K562 (cell line): Measurements from ENCODE around the gene AMDHD2. TPM values are rescaled to one million over a fixed set of nuclear protein-coding genes. Genes with fewer than 3 reads are reported as not detected.

ENCODE experiments used
- KAT7 ChIP-seq: sonication (generic); formaldehyde crosslinking; IDR thresholded peaks from 2 replicates; pipeline ENCODE4 v1.8.0; 2022; ENCODE audit warnings: missing genetic modification reagents, mild to moderate bottlenecking, borderline replicate concordance
- KDM4B ChIP-seq, 2 experiments: fragments of 450-650 bp in 1 of 2; sonication (generic) in 1 of 2; IDR thresholded peaks; 2 replicates each; pipeline ENCODE4 v1.6.1; 2016 to 2017; ENCODE audit warnings: borderline replicate concordance in 2 of 2, antibody characterized with exemption in 1 of 2, low read depth in 1 of 2, mild to moderate bottlenecking in 1 of 2
- MGA ChIP-seq: fragments of 450-650 bp; IDR thresholded peaks from 2 replicates; pipeline ENCODE4 v1.6.1; 2016; ENCODE audit warnings: mild to moderate bottlenecking, moderate library complexity
- MLLT1 ChIP-seq, 2 experiments: fragments of 450-650 bp; IDR thresholded peaks; 2 replicates each; pipeline ENCODE4 v1.6.1; 2016
- RBM39 ChIP-seq: fragments of 200-400 bp; formaldehyde crosslinking; optimal IDR thresholded peaks from 2 replicates; pipeline ENCODE3; 2018; ENCODE audit warnings: low read depth, low read length
- polyA plus RNA-seq, 8 experiments: library from polyadenylated mRNA; depleted of rRNA in 4 of 8; stranded (reverse) in 5 of 8; unstranded in 3 of 8; fragments of >200 nt; fragmentation: Nextera tagmentation in 2 of 8; fragmentation: Illumina TruSeq in 1 of 8; extraction: Ambion mirVana in 2 of 8; extraction: Trizol in 1 of 8; gene quantifications; 2 replicates each; pipeline versions ENCODE4 v1.2.1 to v1.2.3, GENCODE V29; 2011 to 2014; ENCODE audit warnings: inconsistent platforms in 1 of 8, missing spikeins in 1 of 8
- total RNA-seq, 7 experiments: library from RNA; depleted of rRNA in 6 of 7; stranded (reverse); fragments of >200 nt in 6 of 7; fragmentation: Illumina TruSeq in 2 of 7; extraction: Trizol in 2 of 7; gene quantifications; 2 replicates each; pipeline versions ENCODE4 v1.2.1 to v1.2.3, GENCODE V29; 2011 to 2021; ENCODE audit warnings: low replicate concordance in 1 of 7
- TF ChIP-seq, protein P1 (sequence below): IDR thresholded peaks from 3 replicates; pipeline ENCODE4 v1.6.1; 2011; ENCODE audit warnings: borderline replicate concordance, mild to moderate bottlenecking, moderate library complexity; ENCODE audit not compliant: insufficient read length; ENCODE audit errors: extremely low read depth

AMDHD2 gene
- total and polyA plus RNA-seq, 9 of the 15 experiments (the other 6 are each of a cell fraction or from before 2014, with no cell fraction given) = 0.38 to 56.9 (median 18.3) TPM; not detected in 1

GRCh38 chr16:2531696-2532493 is 11.7 kb downstream of the AMDHD2 start (continued):
- TF ChIP-seq, protein P1, sequence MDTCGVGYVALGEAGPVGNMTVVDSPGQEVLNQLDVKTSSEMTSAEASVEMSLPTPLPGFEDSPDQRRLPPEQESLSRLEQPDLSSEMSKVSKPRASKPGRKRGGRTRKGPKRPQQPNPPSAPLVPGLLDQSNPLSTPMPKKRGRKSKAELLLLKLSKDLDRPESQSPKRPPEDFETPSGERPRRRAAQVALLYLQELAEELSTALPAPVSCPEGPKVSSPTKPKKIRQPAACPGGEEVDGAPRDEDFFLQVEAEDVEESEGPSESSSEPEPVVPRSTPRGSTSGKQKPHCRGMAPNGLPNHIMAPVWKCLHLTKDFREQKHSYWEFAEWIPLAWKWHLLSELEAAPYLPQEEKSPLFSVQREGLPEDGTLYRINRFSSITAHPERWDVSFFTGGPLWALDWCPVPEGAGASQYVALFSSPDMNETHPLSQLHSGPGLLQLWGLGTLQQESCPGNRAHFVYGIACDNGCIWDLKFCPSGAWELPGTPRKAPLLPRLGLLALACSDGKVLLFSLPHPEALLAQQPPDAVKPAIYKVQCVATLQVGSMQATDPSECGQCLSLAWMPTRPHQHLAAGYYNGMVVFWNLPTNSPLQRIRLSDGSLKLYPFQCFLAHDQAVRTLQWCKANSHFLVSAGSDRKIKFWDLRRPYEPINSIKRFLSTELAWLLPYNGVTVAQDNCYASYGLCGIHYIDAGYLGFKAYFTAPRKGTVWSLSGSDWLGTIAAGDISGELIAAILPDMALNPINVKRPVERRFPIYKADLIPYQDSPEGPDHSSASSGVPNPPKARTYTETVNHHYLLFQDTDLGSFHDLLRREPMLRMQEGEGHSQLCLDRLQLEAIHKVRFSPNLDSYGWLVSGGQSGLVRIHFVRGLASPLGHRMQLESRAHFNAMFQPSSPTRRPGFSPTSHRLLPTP = no peak
- TF ChIP-seq MGA (peak; percentile 78), MLLT1 (IDR thresholded peaks at IDR 0.05) (peak in 1 of 2 experiments; percentile 35; a peak in 1 of 4 replicates), RBM39 (no peak), KDM4B (IDR thresholded peaks at IDR 0.05; ENCODE audit: borderline replicate concordance in 2 of 2, low read depth in 1 of 2) (no peak; a peak in 1 of 4 replicates), KAT7 (0 out of 2 replicates have a peak, but pooled peaks have one; percentile 16)
